ENCODE measurements around the gene OR52D1. TPM values are rescaled to one million over a fixed set of nuclear protein-coding genes. Genes with fewer than 3 reads are reported as not detected.

OR52D1 gene
- total and polyA plus RNA-seq, 2 of the 4 experiments (the other 2 are of a cell fraction), result not detected

DNA sequence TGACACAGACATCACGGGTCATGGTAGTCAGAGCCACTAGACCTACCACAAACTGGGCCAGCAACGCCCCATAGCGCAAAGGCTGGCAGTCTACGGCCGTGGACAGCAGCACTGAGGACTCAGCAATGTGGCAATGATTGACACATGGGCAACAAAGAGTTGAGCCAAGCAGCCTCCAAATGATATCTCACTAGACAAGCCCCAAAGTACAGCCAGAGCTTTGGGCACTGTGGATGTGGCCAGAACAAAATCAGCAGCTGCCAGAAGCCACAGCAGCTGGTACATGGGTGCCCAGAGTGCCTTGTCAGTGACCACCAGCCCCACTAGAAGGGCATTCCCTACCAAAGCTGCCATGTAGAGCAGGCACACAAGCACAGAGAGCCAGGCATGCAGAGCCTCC is 39.2 kb downstream of the OR52D1 start:
- in situ Hi-C loops (cut with MboI; ENCODE audit: low sequenced_read_pairs) (no loop called here), dilution Hi-C loops (cut with HindIII; ENCODE audit: low sequenced_read_pairs, unreplicated experiment) (no loop called here), intact Hi-C loops (cut with micrococcal nuclease) (no loop called here)
- no peaks in the 10 kb centered on the region for H3K36me3 ChIP-seq (ENCODE audit: control insufficient read depth, insufficient read depth, low read length)
- no peak overlapping the region for H3K27ac ChIP-seq (ENCODE audit: insufficient read depth, low read length)
- H3K27me3 ChIP-seq (ENCODE audit: control insufficient read depth, insufficient read depth, low read length), result peaks cover 4% of the 10 kb centered on the region; the same call in 1 of the 2 replicates
- 17% methylated on average over 1 of the region's 5 CpGs; no CpG with 5 or more reads in 1 of the 2 experiments for WGBS, 2 experiments (ENCODE audit: extremely low coverage in 2 of 2, insufficient read length in 1 of 2)
- H3K9me3 ChIP-seq (ENCODE audit: control insufficient read depth, insufficient read depth, low read length), result no peaks in the 10 kb centered on the region
- CTCF ChIA-PET, result no interaction called here
- DNase-seq (no peak), ATAC-seq (ENCODE audit: low read depth) (no peak)
- H2BK5ac ChIP-seq (ENCODE audit: low read depth, low read length, poor library complexity, severe bottlenecking), result no peak overlapping the region
- no peak overlapping the region for H3K14ac ChIP-seq (replicated peaks; ENCODE audit: low read depth, low read length)
- H3K9me1 ChIP-seq (ENCODE audit: insufficient read depth, low read length), result no peaks in the 10 kb centered on the region
- no peak overlapping the region for H2AK9ac ChIP-seq (replicated peaks; ENCODE audit: low read depth, low read length, poor library complexity)
- H3K4ac ChIP-seq (ENCODE audit: low read depth, low read length), result no peak overlapping the region
- H2AK5ac ChIP-seq (ENCODE audit: low read depth, low read length), result no peak overlapping the region
- no peak overlapping the region for H3K23ac ChIP-seq (ENCODE audit: low read depth, low read length)
- no TSS peak for BruUV-seq (replicated peaks)
- no peak overlapping the region for H4K5ac ChIP-seq (ENCODE audit: low read depth, low read length)
- H2BK120ac ChIP-seq (ENCODE audit: low read depth, low read length), result no peak overlapping the region
- POLR2A ChIA-PET (ENCODE audit: unreplicated experiment), result no interaction called here
- H3K9ac ChIP-seq (ENCODE audit: low read depth, low read length), result no peak overlapping the region
- no peaks in the 10 kb centered on the region for H3K4me1 ChIP-seq (ENCODE audit: control insufficient read depth, insufficient read depth, low read length)
- no peak overlapping the region for H4K8ac ChIP-seq (ENCODE audit: low read depth in 2 of 2, low read length in 2 of 2)
- no peak overlapping the region for H2BK15ac ChIP-seq (ENCODE audit: low read depth, low read length)
- H2AFZ ChIP-seq (replicated peaks; ENCODE audit: low read length, poor library complexity), result peak overlapping the region; percentile 37
- H3K4me2 ChIP-seq (ENCODE audit: low read depth, low read length), result no peak overlapping the region
- no peak overlapping the region for H4K91ac ChIP-seq (ENCODE audit: insufficient read depth, low read depth, low read length)
- no peak overlapping the region for H2BK20ac ChIP-seq (ENCODE audit: low read depth, low read length)
- H3K4me3 ChIP-seq (ENCODE audit: insufficient read depth, low read depth, low read length), result no peak overlapping the region
- no peak overlapping the region for H3K18ac ChIP-seq (ENCODE audit: low read depth, low read length)
- H3K56ac ChIP-seq (ENCODE audit: extremely low read depth, insufficient read depth, low read length), result no peak overlapping the region
- TF ChIP-seq, protein P1, sequence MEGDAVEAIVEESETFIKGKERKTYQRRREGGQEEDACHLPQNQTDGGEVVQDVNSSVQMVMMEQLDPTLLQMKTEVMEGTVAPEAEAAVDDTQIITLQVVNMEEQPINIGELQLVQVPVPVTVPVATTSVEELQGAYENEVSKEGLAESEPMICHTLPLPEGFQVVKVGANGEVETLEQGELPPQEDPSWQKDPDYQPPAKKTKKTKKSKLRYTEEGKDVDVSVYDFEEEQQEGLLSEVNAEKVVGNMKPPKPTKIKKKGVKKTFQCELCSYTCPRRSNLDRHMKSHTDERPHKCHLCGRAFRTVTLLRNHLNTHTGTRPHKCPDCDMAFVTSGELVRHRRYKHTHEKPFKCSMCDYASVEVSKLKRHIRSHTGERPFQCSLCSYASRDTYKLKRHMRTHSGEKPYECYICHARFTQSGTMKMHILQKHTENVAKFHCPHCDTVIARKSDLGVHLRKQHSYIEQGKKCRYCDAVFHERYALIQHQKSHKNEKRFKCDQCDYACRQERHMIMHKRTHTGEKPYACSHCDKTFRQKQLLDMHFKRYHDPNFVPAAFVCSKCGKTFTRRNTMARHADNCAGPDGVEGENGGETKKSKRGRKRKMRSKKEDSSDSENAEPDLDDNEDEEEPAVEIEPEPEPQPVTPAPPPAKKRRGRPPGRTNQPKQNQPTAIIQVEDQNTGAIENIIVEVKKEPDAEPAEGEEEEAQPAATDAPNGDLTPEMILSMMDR (conservative IDR thresholded peaks at IDR 0.05; ENCODE audit: low read depth, low read length), result no peak
- no peak for TF ChIP-seq RCOR1 (IDR thresholded peaks at IDR 0.05; ENCODE audit: insufficient replicate concordance, low read length)
- no peak for TF ChIP-seq MAFK (IDR thresholded peaks at IDR 0.05; ENCODE audit: low read depth, low read length)
- TF ChIP-seq CHD1 (IDR thresholded peaks at IDR 0.05; ENCODE audit: low read depth, low read length), result no peak
- TF ChIP-seq NFE2L2 (IDR thresholded peaks at IDR 0.05; ENCODE audit: low read depth, low read length), result no peak
- TF ChIP-seq, protein P2, sequence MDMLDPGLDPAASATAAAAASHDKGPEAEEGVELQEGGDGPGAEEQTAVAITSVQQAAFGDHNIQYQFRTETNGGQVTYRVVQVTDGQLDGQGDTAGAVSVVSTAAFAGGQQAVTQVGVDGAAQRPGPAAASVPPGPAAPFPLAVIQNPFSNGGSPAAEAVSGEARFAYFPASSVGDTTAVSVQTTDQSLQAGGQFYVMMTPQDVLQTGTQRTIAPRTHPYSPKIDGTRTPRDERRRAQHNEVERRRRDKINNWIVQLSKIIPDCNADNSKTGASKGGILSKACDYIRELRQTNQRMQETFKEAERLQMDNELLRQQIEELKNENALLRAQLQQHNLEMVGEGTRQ (IDR thresholded peaks at IDR 0.05; ENCODE audit: low read depth, low read length), result no peak
- TF ChIP-seq MXI1 (IDR thresholded peaks at IDR 0.05; ENCODE audit: borderline replicate concordance, low read depth, low read length), result no peak
- no peak for TF ChIP-seq FOS (IDR thresholded peaks at IDR 0.05; ENCODE audit: low read depth, low read length)
- no peak for TF ChIP-seq POLR2A (IDR thresholded peaks at IDR 0.05; ENCODE audit: low read depth, low read length)
- no peak for TF ChIP-seq MAZ (IDR thresholded peaks at IDR 0.05; ENCODE audit: borderline replicate concordance, low read depth, low read length)
- no peak for TF ChIP-seq RAD21 (IDR thresholded peaks at IDR 0.05; ENCODE audit: low read length)
- no peaks in the 10 kb centered on the region for H4K20me1 ChIP-seq (ENCODE audit: insufficient read depth, low read length)
- H3K79me1 ChIP-seq (ENCODE audit: low read depth in 1 of 2, low read length in 2 of 2), result no peaks in the 10 kb centered on the region

Data from IMR-90 (cell line).